Activated gamma-delta T cell (primary cell): ENCODE data around the gene LRRC26.

Experiments
- DNase-seq: peaks from one replicate; lab custom pipeline; 2025; lab: John Stamatoyannopoulos, UW

The LRRC26 gene

DNA sequence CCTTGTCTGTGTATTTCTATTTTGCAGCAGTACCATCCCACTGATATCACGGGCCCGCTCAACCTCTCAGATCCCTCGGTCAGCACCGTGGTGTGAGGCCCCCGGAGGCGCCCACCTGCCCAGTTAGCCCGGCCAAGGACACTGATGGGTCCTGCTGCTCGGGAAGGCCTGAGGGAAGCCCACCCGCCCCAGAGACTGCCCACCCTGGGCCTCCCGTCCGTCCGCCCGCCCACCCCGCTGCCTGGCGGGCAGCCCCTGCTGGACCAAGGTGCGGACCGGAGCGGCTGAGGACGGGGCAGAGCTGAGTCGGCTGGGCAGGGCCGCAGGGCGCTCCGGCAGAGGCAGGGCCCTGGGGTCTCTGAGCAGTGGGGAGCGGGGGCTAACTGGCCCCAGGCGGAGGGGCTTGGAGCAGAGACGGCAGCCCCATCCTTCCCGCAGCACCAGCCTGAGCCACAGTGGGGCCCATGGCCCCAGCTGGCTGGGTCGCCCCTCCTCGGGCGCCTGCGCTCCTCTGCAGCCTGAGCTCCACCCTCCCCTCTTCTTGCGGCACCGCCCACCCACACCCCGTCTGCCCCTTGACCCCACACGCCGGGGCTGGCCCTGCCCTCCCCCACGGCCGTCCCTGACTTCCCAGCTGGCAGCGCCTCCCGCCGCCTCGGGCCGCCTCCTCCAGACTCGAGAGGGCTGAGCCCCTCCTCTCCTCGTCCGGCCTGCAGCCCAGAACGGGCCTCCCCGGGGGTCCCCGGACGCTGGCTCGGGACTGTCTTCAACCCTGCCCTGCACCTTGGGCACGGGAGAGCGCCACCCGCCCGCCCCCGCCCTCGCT is 1.9 kb downstream of the LRRC26 start:
- DNase-seq: no peak

DNA sequence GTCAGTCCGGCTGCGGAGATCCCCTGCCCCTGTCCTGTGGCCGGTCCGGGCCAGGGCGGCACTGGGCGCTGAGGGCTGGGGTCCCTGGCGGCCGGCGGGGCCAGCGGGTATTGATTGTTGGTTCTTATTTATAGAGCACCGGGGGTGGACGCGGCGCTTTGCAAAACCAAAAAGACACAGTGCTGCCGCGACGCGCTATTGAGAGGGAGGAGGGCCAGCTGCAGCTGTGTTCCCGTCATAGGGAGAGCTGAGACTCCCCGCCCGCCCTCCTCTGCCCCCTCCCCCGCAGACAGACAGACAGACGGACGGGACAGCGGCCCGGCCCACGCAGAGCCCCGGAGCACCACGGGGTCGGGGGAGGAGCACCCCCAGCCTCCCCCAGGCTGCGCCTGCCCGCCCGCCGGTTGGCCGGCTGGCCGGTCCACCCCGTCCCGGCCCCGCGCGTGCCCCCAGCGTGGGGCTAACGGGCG is 2.5 kb downstream of the LRRC26 start:
- DNase-seq: no peak

GRCh38 chr9:137166380-137167229 is 3.2 kb downstream of the LRRC26 start:
- no peak for DNase-seq

DNA sequence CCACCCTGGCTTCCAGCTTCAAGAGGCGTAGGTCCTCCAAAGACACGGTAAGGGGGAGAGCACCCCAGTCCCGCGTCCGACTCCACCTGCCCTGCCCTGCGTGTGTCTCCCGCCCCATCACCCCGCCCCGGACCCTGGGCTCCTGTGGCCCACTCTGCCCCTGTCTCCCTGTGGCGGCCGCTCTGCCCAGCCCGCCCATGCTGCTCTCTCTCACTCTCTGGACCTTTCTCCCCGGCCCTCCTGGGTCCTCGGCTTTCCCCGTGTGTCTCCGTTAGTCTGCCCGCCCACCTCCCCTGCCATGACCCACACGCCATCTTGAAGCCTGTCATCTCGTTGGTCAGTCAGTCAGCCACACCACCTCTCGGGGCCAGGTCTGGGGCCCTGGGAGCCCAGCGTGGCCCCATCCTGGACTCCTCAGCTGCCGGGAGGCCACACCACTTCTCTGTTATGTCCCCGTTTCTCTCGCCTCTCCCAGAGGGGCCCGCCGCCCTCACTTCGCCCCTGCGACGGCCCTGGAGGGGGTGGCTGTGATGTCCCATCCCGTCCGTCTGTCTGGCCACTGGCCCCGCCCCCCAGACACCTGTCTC is 4.5 kb downstream of the LRRC26 start:
- no peak for DNase-seq

- DNase-seq: no peak
These were observed 5.2 kb downstream of the LRRC26 start for GRCh38 chr9:137164370-137165249.

GRCh38 chr9:137163805-137164204 is 6.0 kb downstream of the LRRC26 start:
- no peak for DNase-seq

DNA sequence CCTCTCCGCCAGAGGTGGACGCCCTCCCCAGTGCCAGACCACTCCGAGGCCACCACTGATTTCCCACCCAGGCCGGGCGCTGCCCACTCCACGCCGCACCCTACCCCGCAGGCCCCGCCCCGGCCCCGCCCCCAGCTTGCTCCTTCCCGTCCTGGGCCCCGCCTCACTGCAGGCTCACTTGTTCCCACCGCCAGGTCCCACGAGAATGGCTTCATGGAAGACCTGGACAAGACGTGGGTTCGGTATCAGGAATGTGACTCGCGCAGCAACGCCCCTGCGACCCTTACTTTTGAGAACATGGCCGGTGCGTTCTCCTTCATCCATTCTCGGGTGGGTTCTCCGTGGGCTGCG is 6.5 kb downstream of the LRRC26 start:
- DNase-seq: no peak

DNA sequence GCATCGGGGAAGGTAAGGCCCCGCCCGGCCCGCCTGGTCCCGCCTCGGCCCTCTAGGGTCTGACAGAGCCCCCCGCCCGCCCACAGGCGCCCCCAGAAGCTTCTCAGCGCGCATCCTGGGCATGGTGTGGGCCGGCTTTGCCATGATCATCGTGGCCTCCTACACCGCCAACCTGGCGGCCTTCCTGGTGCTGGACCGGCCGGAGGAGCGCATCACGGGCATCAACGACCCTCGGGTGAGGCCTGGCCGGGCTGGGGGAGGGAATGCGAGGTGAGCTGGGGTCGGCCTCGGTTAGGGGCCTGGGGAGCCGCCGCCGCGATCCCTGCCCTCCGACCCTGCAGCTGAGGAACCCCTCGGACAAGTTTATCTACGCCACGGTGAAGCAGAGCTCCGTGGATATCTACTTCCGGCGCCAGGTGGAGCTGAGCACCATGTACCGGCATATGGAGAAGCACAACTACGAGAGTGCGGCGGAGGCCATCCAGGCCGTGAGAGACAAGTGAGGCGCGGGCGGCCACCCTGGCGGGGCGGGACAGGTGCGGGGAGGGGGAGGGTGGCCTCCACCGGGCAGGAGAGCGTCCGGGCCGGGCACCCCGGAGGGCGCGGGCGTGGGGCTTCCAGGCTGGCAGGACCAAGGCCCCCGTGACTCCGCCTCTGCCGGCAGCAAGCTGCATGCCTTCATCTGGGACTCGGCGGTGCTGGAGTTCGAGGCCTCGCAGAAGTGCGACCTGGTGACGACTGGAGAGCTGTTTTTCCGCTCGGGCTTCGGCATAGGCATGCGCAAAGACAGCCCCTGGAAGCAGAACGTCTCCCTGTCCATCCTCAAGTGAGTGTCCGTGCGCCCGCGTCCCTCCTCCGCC is 7.1 kb downstream of the LRRC26 start:
- DNase-seq: no peak

DNA sequence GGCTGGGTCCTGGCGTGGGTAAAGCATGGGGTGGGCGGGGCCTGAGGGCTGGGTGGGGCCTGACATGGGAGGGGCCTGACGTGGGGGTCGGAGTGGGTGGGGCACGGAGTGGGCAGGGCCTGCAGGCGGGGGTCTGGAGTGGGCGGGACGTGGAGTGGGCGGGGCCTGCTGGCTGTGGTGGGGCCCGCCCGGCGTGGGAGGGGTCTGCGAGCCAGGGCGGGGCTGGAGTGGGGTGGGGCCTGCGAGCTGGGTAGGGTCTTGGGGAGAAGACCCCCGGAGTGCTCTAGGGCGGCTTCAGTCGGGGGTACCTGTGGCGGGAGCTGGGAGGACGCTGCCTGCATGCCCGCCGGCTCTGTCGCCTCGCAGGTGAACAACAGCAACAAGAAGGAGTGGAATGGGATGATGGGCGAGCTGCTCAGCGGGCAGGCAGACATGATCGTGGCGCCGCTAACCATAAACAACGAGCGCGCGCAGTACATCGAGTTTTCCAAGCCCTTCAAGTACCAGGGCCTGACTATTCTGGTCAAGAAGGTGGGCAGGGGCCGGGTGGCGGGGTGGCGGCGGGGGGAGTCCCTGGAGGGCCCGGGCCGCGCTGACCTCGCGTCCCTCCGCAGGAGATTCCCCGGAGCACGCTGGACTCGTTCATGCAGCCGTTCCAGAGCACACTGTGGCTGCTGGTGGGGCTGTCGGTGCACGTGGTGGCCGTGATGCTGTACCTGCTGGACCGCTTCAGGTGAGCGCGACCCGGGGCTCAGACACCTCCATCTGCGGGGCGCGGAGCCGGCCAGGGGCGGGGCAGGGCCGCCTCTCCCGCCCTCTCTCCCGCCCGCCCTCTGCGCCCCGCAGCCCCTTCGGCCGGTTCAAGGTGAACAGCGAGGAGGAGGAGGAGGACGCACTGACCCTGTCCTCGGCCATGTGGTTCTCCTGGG is 8.0 kb downstream of the LRRC26 start:
- DNase-seq: no peak

GRCh38 chr9:137160716-137161557 is 8.9 kb downstream of the LRRC26 start:
- no peak for DNase-seq

DNA sequence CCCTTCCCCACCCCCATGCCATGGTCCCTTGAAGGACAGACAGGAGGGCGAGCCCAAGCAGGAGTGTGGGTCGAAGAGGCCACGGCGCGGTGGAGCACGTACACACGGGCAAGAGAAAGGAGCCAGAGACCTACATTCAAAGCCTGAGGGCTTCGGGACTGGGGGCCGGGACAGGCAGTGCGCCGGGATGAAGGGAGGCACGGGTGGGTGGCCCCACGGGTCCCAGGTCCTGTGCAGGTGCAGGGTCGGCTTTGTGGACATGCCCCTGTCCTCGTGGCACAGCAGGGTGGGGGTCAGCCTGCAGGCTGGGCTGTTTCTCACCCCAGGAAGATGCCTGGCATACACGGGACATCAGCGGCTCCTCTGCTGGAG is 9.8 kb downstream of the LRRC26 start:
- no peak for DNase-seq

DNA sequence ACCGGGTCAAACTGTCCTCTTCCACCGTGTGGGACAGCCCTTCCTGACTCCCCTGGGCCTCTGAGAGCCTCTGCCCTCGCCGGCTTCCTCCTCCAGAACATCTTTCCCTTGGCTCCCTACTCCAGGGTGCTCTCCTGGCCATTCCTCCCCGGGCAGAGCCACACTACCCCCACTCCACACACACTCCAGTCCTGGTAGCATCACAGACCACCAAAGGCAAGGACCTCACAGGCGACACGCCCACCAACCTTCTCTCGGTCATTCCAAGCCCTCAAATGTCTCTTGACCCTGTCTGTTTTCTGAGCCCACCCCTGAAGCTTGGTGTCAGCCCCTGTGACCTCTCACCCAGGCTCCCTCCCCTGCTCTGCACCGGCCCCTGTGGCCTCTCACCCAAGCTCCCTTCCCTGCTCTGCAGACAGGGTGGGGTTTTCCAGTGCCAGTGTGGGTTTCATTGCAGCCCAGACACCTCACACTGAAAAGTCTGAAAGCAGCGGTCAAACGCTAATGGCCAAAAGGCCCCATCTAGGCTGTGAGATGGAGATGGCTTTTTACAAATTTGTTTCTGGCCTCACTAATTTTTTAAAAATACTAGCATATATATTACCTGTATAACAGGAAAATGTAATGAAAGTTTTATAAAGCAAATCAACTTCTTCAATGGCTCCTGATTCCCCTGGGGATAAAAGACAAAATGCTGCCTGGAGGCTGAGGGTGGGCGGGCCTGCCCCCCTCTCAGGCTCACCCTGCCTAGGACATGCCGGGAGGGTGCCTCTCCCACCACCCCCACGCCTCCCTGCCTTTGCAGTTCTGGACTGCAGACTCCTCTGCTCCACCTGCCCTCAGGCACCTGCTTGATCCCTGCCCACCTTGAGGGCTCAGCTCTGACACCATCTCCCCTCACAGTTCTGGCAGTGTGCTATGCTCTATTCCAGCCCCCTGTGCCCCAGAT is 10.5 kb downstream of the LRRC26 start:
- no peak for DNase-seq

- no peak for DNase-seq
These were observed 11.2 kb downstream of the LRRC26 start for GRCh38 chr9:137158625-137159024.

- no peak for DNase-seq
These were observed 12.0 kb downstream of the LRRC26 start for GRCh38 chr9:137157618-137158415.

DNA sequence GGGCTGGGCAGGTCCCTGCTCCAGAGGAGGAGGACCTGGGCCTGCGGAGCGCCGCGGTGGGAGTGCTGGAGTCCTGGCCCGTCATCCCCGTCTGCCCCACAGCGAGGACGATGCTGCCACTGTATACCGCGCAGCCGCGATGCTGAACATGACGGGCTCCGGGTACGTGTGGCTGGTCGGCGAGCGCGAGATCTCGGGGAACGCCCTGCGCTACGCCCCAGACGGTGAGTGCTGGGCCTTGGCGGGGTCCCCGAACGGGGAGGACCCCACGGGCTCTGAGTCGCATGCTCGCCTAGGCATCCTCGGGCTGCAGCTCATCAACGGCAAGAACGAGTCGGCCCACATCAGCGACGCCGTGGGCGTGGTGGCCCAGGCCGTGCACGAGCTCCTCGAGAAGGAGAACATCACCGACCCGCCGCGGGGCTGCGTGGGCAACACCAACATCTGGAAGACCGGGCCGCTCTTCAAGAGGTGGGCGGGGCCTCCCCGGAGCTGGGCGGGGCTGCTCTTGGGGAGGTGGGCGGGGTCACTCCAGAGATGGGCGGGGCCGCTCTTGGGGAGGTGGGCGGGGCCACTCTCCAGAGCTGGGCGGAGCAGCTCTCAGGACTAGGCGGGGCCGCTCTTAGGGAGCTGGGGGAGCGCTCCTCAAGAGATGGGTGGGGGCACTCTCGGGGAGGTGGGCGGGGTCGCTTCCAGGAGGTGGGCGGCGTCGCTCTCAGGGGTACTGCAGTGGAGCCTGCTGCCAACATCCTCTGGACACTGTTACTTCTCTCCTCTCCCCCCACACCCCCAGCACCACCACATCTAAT is 13.1 kb downstream of the LRRC26 start:
- DNase-seq: no peak

- DNase-seq: no peak
These were observed 16.9 kb downstream of the LRRC26 start for GRCh38 chr9:137152844-137153405.
